Ascending aorta (tissue), 2 donors: Measurements from ENCODE around the gene BROX. TPM values are rescaled to one million over a fixed set of nuclear protein-coding genes. Genes with fewer than 3 reads are reported as not detected.
A peak's percentile ranks its signal among the peaks of the same experiment; 100 is the strongest.

ENCODE experiments used
- DNase-seq, 2 donors: peaks; one replicate each; pipeline ENCODE4 v3.0.0-alpha.2; 2019; ENCODE audit warnings: low spot score in 2 of 2
- H3K27ac ChIP-seq, 2 donors: fragments of 200-600 bp; sonication (generic); one replicate each; pipeline ENCODE4 v1.5.1; 2016 to 2017; ENCODE audit warnings: mild to moderate bottlenecking in 1 of 2
- H3K27me3 ChIP-seq: fragments of 200-600 bp; sonication (generic); one replicate; pipeline ENCODE4 v1.5.1; 2017
- H3K36me3 ChIP-seq, 2 donors: fragments of 200-600 bp; sonication (generic); one replicate each; pipeline ENCODE4 v1.5.1; 2016
- H3K4me1 ChIP-seq, 2 donors: fragments of 200-600 bp; sonication (generic); one replicate each; pipeline ENCODE4 v1.5.1; 2016 to 2017; ENCODE audit warnings: mild to moderate bottlenecking in 1 of 2
- H3K4me3 ChIP-seq, 2 donors: fragments of 200-600 bp; sonication (generic); one replicate each; pipeline ENCODE4 v1.5.1; 2016 to 2017; ENCODE audit warnings: mild to moderate bottlenecking in 1 of 2
- H3K9me3 ChIP-seq, 2 donors: fragments of 200-600 bp; sonication (generic); one replicate each; pipeline ENCODE4 v1.5.1; 2016
- intact Hi-C: fragments of 100-400 bp; cut with DNase I; formaldehyde crosslinking; loops from one replicate; pipeline ENCODE4 v1.15.1; 2023
- total RNA-seq: library from RNA; depleted of rRNA; stranded (reverse); fragments of >200 nt; gene quantifications from one replicate; pipeline ENCODE4 v1.1.0, GENCODE V29; 2016
- TF ChIP-seq, protein P1 (sequence below), 3 experiments: fragments of 200-600 bp in 2 of 3; fragments of 450-650 bp in 1 of 3; sonication (generic) in 2 of 3; IDR thresholded peaks; one replicate each; pipeline ENCODE4 v1.5.1; 2016 to 2019; ENCODE audit warnings: antibody characterized with exemption in 3 of 3, mild to moderate bottlenecking in 1 of 3, moderate library complexity in 1 of 3

The BROX gene
- total RNA-seq, 1 donor from 2014 or later: 27.5 TPM

DNA sequence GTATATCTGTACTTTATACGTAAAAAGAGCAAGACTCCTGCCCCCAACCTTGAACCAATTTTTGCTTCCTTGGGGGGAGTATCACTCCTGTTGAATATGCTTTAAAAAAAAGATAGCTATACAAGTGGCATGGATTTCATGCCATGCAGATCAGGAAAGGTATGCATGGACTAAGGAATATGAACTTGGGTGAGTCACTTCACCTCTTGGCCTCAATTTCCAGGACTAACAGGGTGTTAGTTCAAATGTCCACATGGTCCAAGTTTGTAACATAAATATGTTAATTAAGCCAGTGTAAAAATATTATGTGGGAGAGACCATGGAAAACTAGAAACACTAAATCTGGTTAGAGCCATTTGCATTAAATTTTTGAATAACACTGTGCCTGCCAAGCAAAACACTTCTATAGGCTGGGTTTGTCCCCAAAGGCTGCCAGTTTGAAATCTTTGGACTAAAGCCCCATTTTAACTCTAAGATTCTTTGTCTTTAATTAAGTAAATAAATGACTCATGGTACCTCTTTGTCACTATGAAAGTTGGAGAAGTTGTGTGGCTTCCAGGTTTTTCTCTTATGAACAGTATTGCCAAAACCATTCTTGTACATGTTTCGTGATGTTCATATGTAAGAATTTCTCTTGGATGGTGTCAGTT, 57.7 kb downstream of the BROX start:
- no peak for DNase-seq
- intact Hi-C loops: no loop called here
- H3K4me1 ChIP-seq: no peaks in the 10 kb centered on the region
- no peaks in the 10 kb centered on the region for H3K27me3 ChIP-seq
- no peak overlapping the region for H3K4me3 ChIP-seq
- H3K36me3 ChIP-seq: no peaks in the 10 kb centered on the region
- TF ChIP-seq, protein P1, sequence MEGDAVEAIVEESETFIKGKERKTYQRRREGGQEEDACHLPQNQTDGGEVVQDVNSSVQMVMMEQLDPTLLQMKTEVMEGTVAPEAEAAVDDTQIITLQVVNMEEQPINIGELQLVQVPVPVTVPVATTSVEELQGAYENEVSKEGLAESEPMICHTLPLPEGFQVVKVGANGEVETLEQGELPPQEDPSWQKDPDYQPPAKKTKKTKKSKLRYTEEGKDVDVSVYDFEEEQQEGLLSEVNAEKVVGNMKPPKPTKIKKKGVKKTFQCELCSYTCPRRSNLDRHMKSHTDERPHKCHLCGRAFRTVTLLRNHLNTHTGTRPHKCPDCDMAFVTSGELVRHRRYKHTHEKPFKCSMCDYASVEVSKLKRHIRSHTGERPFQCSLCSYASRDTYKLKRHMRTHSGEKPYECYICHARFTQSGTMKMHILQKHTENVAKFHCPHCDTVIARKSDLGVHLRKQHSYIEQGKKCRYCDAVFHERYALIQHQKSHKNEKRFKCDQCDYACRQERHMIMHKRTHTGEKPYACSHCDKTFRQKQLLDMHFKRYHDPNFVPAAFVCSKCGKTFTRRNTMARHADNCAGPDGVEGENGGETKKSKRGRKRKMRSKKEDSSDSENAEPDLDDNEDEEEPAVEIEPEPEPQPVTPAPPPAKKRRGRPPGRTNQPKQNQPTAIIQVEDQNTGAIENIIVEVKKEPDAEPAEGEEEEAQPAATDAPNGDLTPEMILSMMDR (IDR thresholded peaks at IDR 0.05): no peak
- no peak overlapping the region for H3K27ac ChIP-seq
- peaks cover 0 to 7% of the 10 kb centered on the region in 2 donors for H3K9me3 ChIP-seq

- Histone ChIP-seq H3K27ac (peak overlapping the region in 1 of 2 donors; percentile 53), H3K27me3 (no peaks in the 10 kb centered on the region), H3K36me3 (no peaks in the 10 kb centered on the region), H3K9me3 (peaks cover 0 to 7% of the 10 kb centered on the region in 2 donors), H3K4me3 (no peak overlapping the region), H3K4me1 (no peaks in the 10 kb centered on the region)
- intact Hi-C loops: no loop called here
- TF ChIP-seq, protein P1 (IDR thresholded peaks at IDR 0.05): no peak
- no peak for DNase-seq
These were observed 60.6 kb downstream of the BROX start for GRCh38 chr1:222772996-222773379.

GRCh38 chr1:222777463-222777862, 65.1 kb downstream of the BROX start:
- no peak for DNase-seq
- TF ChIP-seq, protein P1 (IDR thresholded peaks at IDR 0.05): no peak
- H3K27me3 ChIP-seq: no peaks in the 10 kb centered on the region
- H3K27ac ChIP-seq: no peak overlapping the region
- no peaks in the 10 kb centered on the region for H3K36me3 ChIP-seq
- H3K9me3 ChIP-seq: no peaks in the 10 kb centered on the region
- H3K4me1 ChIP-seq: no peaks in the 10 kb centered on the region
- no peak overlapping the region for H3K4me3 ChIP-seq
- intact Hi-C loops: no loop called here

DNA sequence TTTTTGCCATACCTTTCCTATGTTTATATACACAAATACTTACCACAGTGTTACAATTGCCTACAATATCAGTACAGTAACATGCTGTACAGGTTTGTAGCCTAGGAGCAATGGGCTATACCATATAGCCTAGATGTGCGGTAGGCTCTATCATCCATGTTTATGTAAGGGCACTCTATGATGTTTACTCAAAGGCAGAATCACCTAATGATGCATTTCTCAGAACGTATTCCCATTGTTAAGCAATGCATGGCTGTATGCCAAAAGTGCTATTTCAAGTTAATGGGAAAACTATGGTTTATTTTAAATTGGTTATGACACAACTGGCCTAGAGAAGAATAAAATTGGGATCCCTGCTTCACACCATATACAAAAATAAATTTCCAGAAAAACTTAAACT, 65.6 kb downstream of the BROX start:
- TF ChIP-seq, protein P1 (IDR thresholded peaks at IDR 0.05): no peak
- no peaks in the 10 kb centered on the region for H3K9me3 ChIP-seq
- no peak for DNase-seq
- H3K4me3 ChIP-seq: no peak overlapping the region
- no peaks in the 10 kb centered on the region for H3K27me3 ChIP-seq
- no peaks in the 10 kb centered on the region for H3K4me1 ChIP-seq
- no peak overlapping the region for H3K27ac ChIP-seq
- H3K36me3 ChIP-seq: no peaks in the 10 kb centered on the region
- intact Hi-C loops: no loop called here

- H3K4me1 ChIP-seq: no peaks in the 10 kb centered on the region
- intact Hi-C loops: no loop called here
- DNase-seq: no peak
- H3K9me3 ChIP-seq: no peaks in the 10 kb centered on the region
- no peaks in the 10 kb centered on the region for H3K27me3 ChIP-seq
- TF ChIP-seq, protein P1 (IDR thresholded peaks at IDR 0.05): no peak
- H3K27ac ChIP-seq: no peak overlapping the region
- no peaks in the 10 kb centered on the region for H3K36me3 ChIP-seq
- no peak overlapping the region for H3K4me3 ChIP-seq
These were observed 68.9 kb downstream of the BROX start for GRCh38 chr1:222781251-222781650.

DNA sequence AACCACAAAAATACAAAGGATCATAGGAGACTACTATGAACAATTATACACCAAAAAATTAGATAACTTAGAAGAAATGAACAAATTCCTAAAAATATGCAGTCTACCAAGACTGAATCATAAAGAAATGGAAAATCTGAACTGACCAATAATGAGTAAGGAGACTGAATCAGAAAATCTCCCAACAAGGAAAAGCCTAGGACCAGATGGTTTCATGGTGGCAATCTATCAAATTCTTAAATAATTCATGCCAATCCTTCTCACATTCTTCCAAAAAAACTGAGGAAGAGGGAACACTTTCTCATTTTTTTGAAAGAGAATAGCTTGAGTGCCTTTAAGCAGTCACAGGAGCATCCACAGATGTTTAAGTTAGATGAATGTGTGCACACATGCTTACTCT, 70.7 kb downstream of the BROX start:
- Histone ChIP-seq H3K36me3 (no peaks in the 10 kb centered on the region), H3K27ac (no peak overlapping the region), H3K4me1 (no peaks in the 10 kb centered on the region), H3K4me3 (no peak overlapping the region), H3K9me3 (no peaks in the 10 kb centered on the region), H3K27me3 (no peaks in the 10 kb centered on the region)
- TF ChIP-seq, protein P1 (IDR thresholded peaks at IDR 0.05): no peak
- DNase-seq: no peak
- intact Hi-C loops: no loop called here
